HT-29 (cell line): ENCODE data around the gene SEC31B. TPM values are rescaled to one million over a fixed set of nuclear protein-coding genes. Genes with fewer than 3 reads are reported as not detected.

Source experiments
- DNase-seq: peaks from one replicate; pipeline ENCODE4 v3.0.0-alpha.2; 2015; ENCODE audit warnings: low spot score
- total RNA-seq: library from RNA; depleted of rRNA; stranded (reverse); fragments of >200 nt; shearing (Covaris generic); gene quantifications from 2 replicates; pipeline ENCODE4 v1.2.3, GENCODE V29; 2014

The SEC31B gene
- total RNA-seq, 1 experiment from 2014 or later = 1.2 TPM

- DNase-seq = no peak
These were observed 21.6 kb downstream of the SEC31B start for GRCh38 chr10:100498059-100498458.

GRCh38 chr10:100496567-100496966, 23.1 kb downstream of the SEC31B start:
- no peak for DNase-seq

GRCh38 chr10:100490531-100490930, 29.1 kb downstream of the SEC31B start:
- no peak for DNase-seq

- DNase-seq = no peak
These were observed 30.3 kb downstream of the SEC31B start for GRCh38 chr10:100489396-100489795.

- no peak for DNase-seq
These were observed 32.1 kb downstream of the SEC31B start for GRCh38 chr10:100487529-100487928.

GRCh38 chr10:100485801-100486495, 33.7 kb downstream of the SEC31B start:
- no peak for DNase-seq

- no peak for DNase-seq
These were observed 34.3 kb downstream of the SEC31B start for GRCh38 chr10:100485366-100485765.

GRCh38 chr10:100483876-100484666, 35.6 kb downstream of the SEC31B start:
- DNase-seq = no peak

- DNase-seq = no peak
These were observed 36.9 kb downstream of the SEC31B start for GRCh38 chr10:100482834-100483185.

- peak; percentile 70 for DNase-seq
These were observed 37.4 kb downstream of the SEC31B start for GRCh38 chr10:100482181-100482833.

- peak; percentile 93 for DNase-seq
These were observed 38.1 kb downstream of the SEC31B start for GRCh38 chr10:100481462-100482081.

- no peak for DNase-seq
These were observed 39.7 kb downstream of the SEC31B start for GRCh38 chr10:100480002-100480401.

GRCh38 chr10:100479037-100479436, 40.6 kb downstream of the SEC31B start:
- DNase-seq = no peak

- no peak for DNase-seq
These were observed 41.7 kb downstream of the SEC31B start for GRCh38 chr10:100477970-100478369.

GRCh38 chr10:100470367-100470766, 49.3 kb downstream of the SEC31B start:
- DNase-seq = no peak

- DNase-seq = no peak
These were observed 49.9 kb downstream of the SEC31B start for GRCh38 chr10:100469756-100470155.

- DNase-seq = no peak
These were observed 50.7 kb downstream of the SEC31B start for GRCh38 chr10:100468978-100469377.

GRCh38 chr10:100468322-100468721, 51.3 kb downstream of the SEC31B start:
- no peak for DNase-seq

- no peak for DNase-seq
These were observed 57.0 kb downstream of the SEC31B start, which contains the start of gene WNT8B for GRCh38 chr10:100462709-100463108. Gene WNT8B, plus strand, starts transcription at chr10:100463009. Its CDS starts 160 bp downstream, at chr10:100463169.

GRCh38 chr10:100448951-100449350, 70.7 kb downstream of the SEC31B start:
- DNase-seq = no peak

- no peak for DNase-seq
These were observed 72.0 kb downstream of the SEC31B start for GRCh38 chr10:100447663-100448062.
